ENCODE results near the gene NTNG2.

NTNG2 gene

GRCh38 chr9:132201780-132202703, 40.2 kb downstream of the NTNG2 start:
- no peak for DNase-seq

DNA sequence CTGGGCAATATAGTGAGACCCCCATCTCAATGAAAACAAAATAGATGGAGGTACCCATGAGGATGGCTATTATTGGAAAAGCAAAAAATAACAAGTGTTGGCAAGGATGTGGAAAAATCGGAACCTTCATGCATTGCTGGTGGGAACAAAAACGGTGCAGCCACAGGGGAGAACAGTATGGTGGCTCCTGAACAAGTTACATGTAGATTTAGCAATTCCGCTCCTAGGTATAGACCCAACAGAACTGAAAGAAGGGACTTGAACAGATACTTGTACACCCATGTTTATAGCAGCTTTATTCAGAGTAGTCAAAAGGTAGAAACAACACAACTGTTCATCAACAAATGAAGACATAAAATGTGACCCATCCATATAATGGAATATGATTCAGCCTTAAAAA, 43.0 kb downstream of the NTNG2 start:
- no peak for DNase-seq

- no peak for DNase-seq
Measured at GRCh38 chr9:132207215-132207614, 45.4 kb downstream of the NTNG2 start.

DNA sequence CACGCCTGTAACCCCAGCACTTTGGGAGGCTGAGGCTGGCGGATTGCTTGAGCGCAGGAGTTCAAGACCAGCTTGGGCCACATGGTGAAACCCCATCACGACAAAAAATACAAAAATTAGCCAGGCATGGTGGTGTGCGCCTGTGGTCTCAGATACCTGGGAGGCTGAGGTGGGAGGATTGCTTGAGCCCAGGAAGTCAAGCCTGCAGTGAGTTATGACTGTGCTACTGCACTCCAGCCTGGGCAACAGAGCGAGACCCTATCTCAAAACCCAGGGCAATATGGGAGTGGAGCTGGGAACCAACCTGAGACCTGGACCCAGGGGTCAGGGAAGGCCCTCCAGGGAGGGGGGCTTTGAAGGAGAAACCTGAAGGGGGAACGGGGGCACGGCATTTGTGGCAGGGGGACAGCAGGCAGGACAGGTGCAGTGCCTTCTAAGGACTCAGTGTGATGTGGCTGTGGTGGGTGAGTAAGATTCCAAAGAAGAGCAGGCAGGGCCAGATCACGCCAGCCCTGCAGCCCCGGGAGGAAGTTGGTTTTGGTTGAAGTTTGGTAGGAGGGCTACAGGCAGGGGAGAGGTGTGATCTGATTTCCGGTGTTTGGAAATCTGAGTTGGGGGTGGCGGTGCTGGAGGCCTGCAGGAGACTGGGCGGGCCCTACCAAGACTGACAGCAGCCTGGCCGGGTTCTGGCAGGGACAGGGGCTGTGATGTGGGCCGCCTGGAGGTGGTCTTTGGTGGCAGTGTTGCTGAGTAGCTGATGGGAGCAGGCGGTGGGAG, 46.2 kb downstream of the NTNG2 start:
- no peak for DNase-seq

- no peak for DNase-seq
Measured at GRCh38 chr9:132209228-132209627, 47.4 kb downstream of the NTNG2 start.

- DNase-seq: no peak
Measured at GRCh38 chr9:132210472-132211145, 48.8 kb downstream of the NTNG2 start.

DNA sequence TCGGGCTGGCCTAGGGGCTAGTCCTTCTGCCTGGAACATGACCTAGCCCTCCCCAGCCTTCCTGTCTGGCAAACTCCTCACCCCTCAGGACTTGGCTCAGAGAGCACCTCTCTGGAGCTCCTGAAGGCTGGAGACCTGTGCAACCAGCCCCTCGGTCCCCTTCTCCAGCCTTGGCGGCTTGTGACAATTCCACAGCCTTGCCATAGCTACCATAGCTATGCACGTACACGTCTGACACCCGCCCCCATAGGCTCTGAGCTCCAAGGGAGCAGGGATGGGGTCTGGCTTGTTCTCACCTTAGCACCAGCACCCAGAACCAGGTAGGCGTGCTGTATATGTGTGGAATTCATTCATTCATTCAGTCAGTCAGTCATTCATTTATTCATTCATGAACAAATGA, 49.7 kb downstream of the NTNG2 start:
- no peak for DNase-seq

DNA sequence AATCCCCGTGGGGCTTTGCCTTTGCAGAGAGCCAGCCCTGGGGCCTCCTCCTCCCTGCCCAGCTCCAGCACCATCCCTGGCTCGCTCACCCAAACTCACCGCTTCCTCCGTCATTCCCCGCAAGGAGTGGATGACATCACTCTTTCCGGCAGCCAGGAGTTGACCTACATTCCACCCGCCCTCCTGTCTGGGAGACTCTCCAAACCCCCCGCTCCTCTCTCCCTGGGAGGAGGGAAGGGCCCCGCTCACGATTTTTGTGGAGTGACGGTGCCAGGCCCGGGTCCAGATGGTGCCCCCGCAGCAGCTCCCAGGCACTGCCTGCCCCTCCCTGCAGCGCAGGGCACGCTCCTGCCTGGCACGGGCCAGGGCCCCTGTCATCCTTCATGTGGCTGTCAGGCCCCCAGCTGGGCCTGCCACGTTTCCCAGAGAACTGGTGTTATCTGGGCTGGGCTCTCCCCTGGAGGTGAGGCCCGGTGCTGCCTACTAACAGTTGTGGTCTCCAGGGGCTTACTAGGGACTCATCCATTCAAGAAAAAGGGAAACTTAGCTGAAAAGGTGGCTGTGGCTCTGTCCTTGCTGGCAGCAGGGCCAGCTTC, 52.3 kb downstream of the NTNG2 start:
- peak; percentile 88 for DNase-seq

GRCh38 chr9:132216861-132217619, 55.2 kb downstream of the NTNG2 start:
- DNase-seq: no peak

GRCh38 chr9:132218208-132218607, 56.4 kb downstream of the NTNG2 start:
- DNase-seq: no peak

GRCh38 chr9:132221941-132222340, 60.1 kb downstream of the NTNG2 start:
- DNase-seq: no peak

DNA sequence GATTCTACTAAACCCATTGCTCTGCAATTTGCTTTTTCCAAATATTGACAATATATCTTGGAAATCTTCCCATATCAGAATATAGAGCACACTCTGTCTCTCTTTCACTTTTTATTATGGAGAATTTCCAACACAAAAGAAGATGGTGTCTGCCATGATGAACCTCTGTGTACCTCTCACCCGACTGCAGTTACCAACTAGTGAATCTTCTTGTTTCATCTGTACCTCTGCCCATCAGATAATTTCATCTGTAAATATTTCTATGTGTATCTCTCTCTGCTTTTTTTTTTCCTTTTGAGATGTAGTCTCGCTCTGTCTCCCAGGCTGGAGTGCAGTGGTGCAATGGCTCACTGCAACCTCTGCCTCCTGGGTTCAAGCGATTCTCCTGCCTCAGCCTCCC, 62.8 kb downstream of the NTNG2 start:
- no peak for DNase-seq

GRCh38 chr9:132226571-132227430, 64.9 kb downstream of the NTNG2 start:
- no peak for DNase-seq

DNA sequence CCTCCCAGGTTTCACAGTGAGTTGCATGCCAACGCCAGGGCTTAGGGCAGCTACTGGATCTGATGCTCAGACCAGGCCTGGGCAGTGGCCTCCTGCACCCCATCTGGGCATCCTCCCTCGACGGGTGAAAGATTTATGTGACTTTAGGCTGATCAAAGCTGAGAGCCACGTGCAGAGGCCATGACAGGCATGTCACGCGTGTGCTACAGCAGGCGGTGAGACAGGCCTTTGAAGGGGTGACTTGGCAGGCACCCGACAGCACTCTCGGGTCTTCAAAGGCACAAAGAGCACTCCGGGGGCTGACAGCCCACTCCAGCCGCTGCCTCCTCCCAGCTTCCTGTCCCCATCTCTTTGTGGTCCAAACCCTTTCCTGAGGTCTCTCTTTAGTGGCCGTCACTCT, 66.2 kb downstream of the NTNG2 start:
- DNase-seq: no peak

DNA sequence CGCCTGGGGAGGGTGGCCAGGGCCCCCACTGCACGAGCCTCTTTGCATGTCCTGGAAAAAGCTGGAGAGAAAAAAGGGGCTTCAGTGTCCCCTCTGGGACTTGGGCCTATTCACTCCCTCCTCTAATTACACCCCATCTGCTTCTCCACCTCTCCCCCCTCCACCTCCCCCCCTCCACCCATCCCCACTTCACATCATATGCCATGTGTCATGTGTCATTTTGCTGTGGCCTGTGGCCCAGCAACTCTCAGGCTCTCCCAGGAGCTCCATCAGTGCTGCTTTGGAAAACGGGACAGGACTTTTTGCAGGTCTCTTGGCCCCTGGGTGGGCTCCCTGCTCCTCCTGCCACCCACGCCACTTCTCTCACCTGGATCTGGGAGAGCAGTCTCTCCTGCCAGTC, 68.7 kb downstream of the NTNG2 start:
- no peak for DNase-seq

DNA sequence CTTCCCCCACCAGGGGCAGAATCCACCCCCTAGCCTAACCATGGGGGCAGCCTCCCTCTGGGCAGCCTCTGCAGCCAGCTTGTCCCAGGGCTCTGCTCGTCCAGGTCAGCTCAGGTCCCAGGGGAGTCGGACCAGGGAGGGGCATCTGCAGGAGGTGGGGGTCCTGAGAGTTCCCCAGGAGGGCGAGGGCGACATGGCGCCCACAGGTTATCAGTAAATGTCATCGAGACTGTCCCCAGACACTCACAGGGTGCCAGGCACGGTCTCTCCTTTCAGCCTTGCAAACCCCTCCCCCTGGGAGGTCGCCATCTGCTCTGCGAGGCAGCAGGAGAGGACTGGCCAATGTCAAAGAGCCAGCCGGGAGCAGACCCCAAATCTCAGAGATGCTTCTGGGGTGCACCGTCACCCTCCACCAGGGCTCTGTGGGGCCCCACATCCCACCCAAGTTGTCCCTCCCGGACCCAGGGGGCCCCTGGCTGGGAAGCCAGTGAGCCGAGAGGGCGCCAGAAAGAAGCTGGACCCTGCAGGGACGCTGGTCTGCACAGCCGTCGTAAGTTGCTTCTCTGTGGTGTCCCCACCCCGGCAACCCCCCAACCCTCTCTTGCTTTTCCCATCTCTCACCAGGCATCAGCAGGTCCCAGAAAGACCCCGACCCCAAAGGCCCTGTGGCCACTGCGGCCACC, 69.3 kb downstream of the NTNG2 start:
- no peak for DNase-seq

DNA sequence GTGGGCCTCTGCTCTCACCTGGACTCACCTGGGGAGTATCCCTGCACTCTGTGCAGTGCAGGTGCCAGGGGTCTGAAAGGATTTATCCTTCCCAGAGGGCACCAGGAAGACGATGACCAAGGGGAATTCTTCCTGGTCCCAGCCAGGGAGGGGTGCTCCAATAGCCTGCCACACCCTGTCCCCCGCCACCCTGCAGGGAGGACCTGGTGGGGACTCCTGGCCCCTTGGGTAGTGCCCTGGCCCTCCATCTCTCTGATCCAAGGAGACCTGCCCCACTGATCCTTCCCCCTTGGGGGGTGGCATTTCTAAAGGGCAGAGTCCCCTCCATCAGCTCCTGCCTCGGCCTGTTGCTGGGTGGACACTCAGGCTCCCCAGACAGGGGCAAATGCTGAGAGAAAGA, 70.7 kb downstream of the NTNG2 start:
- DNase-seq: no peak

DNA sequence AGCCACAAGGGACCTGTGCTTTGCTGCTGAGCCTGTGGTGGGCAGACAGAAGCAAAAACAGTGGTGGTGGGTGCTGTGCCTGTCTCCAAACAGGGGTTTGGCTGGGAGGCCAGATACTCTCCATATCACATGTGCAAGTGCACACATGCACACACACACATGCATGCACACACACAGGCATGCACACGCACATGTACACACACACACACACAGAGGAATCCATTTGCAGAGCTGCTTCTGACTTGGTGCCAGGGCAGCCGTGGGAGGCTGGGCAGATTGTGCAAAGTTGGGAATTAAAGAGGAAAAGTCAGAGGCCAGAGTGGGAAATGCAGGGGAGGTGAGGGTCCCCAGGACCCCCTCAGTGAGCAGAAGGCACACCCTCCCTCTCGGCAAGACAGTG, 71.3 kb downstream of the NTNG2 start:
- no peak for DNase-seq

- no peak for DNase-seq
Measured at GRCh38 chr9:132234535-132234934, 72.7 kb downstream of the NTNG2 start.

DNA sequence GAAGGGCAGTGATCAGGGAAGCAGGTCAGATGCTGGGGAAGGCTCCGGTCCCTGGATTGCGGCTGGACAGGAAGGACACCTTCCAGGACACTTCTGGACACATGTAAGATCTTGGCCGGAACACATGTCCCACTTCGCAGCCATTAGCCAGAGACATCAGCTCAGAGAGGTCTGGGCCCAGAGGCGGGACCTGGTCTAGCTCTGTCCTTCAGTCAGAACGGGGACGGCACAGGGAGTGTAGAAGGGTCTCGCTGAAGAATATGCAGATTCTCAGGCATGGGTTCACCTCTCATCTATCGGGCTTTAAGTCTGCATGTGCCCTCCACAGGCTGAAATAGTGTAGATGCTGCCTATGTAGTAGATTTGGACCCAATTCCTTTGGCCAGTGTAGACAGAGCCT, 73.3 kb downstream of the NTNG2 start:
- no peak for DNase-seq
